ENCODE results near the gene ITSN1.
"Not testable (repeated sequence)": the region's sequence is repeated elsewhere in the genome, so short reads cannot be mapped to it uniquely, and the experiment has no call there.

ITSN1 gene

DNA sequence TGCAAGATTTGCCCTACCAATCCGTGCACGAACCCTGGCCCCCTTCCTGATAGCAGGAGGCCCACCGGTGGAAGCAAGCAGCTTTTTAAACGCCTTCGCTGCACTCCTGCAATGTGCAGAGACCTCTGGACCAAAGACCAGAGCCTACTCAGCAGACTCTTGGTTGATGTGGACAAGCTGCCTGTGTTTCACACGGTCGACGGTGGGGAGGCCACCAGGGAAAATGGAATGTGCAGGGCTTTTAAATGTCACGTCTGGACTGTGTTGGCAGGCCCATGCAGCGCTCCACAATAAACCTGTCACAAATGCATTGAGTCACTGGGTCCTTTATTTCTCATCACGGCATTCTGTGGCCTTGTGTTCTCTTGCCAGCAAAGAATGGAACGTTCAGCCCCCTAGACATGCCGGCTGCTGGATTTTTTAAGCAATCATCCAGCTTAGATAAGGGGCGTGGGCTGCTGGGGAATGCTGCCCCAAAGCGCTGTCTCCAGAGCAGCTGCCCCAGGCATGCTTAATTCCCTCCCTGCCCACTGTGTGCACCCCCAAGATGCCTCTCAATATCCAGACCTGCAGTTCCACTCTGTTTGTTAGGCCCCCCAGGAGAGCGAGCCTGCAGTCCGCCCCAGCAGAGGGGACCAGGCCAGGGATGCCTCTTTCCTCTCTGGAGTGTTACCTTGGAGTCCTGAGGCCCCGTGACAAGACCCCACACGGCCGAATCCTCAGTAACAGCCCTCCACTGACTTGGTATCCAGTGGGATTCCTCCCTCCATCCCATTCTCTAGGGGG is 202.0 kb downstream of the ITSN1 start:
- no peak for DNase-seq

DNA sequence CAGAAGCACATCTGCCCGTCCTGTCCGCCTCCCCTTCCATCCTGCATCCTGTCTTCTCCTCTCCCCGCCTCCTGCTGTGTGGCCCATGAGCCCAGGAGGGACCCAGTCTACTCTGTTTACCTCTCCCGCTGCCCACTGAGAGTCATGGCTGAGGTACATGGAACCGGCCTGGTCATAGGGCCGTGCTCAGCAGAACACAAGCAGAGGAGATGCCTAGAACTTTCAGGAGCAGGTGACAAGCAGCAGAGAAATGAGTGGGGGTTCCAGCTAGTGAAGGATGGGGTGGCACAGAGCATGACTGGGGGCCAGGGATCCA is 202.5 kb downstream of the ITSN1 start:
- DNase-seq = no peak

DNA sequence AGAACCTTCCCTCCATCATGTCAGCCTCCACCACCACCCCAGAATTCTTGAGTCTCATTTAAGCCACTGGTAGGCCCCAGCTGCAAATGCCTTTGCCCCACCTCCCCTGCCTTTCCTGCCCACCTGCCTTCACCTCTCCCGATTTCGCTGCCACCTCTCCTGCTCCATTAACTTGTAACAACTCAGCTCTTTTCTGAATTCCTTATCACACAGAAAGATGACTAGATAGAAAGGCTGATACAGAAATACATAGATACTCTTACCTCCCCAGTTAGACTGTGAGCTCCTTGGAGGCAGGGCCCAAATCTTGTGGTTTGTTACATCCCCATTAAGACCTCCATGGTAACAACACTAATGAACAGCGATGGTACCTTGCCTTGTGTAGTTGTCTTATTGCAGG is 203.8 kb downstream of the ITSN1 start:
- DNase-seq = no peak

DNA sequence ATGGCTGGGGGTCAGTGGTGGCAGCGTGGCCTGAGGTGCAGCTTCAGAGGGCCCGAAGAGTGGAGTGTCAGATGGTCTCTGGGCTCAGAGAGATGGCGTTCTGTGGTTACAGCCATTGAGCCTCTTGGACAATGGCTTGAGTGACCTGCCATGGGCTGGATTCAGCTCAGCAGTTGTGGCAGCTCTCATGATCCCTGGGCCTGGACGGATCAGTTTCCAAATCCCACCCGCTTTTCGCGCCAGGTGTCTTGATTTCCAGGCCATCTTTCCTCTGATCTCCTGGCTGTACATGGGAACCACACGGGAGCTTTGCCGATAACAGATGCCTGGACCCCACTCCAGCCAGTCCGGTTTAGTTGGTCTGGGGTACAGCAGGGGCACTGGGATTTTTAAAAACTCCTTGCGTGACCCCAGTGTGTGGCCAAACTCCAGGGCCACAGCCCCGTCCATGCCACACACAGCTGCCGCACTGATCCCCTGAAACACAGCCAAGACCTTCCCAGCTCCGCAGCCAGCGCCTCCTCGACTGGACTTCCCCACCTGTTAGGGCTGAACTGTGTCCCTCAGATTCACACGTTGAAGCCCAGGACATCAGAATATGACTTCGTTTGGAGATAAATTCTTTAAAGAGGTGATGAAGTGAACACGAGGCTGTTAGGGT is 205.4 kb downstream of the ITSN1 start:
- DNase-seq = no peak

DNA sequence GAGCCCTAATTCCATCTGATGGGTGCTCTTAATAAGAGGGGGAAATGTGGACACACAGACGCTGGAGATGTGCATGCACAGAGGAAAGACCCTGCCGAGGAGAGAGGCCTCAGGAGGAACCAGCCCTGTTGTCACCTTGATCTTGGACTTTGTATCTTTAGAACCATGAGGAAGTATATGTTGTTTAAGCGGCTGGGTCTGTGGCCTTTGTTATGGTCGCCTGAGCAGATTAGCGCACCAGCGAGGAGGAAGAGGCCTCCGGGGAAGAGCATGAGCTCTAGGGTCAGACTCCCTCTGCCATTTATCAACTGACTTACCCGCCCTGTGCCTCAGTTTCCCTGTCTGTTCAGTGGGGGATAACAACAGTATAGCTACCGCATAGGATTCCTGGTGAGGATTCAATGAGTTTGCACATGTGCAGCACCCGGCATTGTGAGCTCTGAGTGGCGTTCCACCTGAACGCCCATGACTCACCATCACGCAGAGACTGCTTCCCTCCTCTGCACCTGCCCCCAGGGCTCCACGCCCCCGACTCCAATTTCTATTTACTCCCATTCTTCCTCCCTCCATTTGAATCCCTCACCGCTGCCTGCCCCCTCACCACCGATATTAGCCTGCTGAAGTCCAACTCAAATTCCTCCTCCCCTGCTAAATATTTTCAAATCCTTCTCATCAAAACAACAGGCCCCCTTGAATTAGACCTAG is 206.1 kb downstream of the ITSN1 start:
- DNase-seq = no peak

DNA sequence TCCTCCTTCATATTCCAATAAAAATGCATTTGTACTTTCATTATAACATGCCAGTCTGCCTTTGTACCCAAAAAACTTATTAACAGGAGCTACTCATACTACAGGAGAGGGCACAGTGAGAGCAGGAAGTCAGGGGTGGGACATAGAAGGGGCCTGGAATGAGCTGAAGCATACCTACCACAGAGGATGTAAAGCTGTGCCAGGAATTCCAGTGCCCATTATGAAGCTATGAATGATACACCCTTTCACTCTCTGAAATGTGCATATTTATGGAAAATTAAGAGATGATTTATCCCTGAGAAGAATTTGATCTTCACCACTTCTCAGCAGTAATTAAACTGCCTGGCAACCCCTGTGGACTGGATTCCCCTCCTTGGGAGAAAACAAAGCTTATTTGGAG is 207.5 kb downstream of the ITSN1 start:
- DNase-seq = no peak

DNA sequence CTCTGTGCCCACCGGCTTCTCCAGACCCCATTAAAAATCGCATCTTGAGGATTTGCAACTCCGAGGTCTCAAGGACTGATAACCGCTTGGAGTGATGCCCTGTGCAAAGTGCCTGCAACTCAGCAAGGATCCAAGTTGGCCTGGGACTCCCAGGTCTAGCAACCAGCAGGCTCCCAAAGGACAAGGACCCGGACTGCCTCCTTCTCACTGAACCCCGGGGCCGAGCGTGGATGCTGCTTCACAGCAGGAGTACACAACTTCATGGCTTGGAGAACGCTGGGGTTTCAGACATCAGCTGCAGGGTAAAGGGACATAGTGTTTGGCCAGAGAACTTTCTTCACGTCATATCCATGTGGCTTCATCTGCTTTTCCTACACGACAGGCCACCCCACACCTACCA is 208.1 kb downstream of the ITSN1 start:
- no peak for DNase-seq

DNA sequence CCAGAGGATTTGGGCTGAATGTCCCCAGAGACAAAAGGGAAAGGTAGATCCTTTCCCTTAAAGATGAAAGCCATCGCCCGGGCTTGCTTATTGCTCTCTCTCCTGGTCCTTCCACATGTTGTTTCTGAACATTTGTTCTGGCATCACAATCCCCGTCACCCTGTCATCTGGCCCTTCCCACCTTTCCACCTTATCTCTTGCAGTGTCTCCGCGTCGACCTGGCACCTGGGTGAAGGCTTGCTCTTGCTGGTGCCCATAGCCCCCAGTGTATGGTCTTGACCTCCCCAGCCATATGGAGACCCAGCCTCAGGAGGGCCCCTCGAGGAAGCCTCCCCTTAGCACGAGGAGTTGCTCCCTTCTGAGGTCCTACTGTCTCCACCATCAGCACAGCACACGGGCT is 208.7 kb downstream of the ITSN1 start:
- DNase-seq = no peak

DNA sequence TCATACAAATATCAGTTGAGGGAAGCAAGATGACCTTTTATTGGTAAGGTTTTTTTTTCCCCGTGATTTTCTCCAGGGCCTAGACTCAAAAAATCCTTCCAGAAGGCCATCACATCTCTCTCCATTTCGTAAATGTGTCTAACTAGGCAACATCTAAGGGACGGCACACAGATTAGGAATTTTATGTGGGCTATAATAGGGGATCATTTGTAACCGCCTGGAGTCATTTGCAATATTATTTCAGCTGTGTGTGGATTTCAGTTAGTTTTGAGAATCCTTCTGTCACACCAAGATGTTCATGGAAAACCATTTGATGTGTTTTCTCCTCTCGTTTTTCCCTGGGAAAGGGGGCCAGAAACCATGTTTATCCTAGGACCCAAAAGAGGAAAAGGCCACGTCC is 210.2 kb downstream of the ITSN1 start:
- DNase-seq = no peak

DNA sequence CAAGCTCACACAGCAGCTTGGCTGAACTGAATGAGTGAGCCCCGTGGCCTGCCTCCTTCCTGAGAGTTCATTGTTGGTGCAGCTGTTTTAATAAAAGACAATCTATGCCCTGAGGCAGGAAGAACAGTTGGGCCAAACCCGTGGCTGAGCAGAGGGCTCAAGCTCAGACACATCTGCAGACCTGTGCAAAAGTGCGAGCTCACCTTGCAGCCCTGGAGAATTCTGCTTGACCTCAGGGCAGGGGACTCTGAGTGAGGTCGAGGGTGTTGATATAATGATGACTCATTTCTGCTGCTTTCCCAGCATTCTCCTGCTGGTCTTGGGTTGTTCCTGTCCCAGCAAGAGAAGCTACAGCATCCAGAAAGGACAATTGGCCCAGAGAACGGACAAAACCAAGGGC is 212.3 kb downstream of the ITSN1 start:
- no peak for DNase-seq

DNA sequence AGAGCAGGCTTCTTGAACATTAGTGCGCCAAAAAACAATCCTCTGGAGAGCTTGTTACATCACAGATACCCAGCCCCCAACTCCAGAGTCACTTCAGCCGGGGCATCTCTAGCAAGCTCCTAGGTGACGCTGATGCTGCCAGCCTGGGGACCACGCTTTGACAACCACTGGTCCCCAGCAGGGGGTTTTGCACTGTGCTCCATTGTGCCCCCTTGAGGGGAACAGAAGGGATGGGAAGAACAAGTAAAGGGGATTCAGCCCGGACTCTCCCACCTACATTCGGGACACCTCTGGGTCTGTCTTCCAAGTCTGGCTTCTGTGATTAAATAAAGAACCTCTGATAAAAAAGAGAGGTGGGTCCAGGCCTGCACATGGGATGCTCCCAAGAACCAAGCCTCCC is 212.9 kb downstream of the ITSN1 start:
- no peak for DNase-seq

DNA sequence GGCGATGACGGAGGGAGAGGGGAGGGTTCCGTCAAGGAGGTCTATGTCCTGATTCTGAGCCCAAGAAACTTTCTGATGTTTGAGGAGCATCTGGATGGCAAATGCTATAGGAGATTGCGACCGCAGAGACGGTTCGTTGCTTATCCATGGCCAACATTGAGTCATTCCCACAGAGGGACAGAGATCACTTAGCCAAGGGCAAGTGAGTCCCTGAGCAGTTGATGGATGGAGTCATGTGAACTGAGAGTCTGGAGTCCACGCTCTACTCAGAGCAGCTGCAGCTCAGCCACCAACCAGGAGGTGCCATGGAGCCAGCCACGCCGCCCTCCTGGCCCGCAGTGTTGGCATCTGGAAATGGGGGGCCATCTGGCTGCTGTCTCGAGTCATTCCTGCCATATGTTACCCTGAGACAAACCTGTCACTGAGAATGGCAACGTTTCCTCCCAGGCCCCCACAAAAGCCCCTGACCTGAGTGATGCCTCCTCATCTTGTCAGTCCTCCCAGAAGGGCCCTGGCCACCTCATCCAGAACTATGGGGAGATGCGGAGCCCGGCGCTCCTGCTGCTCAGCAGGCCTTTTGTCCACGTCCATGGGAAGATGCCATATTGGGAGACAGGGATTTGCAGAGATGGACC is 214.7 kb downstream of the ITSN1 start:
- no peak for DNase-seq

DNA sequence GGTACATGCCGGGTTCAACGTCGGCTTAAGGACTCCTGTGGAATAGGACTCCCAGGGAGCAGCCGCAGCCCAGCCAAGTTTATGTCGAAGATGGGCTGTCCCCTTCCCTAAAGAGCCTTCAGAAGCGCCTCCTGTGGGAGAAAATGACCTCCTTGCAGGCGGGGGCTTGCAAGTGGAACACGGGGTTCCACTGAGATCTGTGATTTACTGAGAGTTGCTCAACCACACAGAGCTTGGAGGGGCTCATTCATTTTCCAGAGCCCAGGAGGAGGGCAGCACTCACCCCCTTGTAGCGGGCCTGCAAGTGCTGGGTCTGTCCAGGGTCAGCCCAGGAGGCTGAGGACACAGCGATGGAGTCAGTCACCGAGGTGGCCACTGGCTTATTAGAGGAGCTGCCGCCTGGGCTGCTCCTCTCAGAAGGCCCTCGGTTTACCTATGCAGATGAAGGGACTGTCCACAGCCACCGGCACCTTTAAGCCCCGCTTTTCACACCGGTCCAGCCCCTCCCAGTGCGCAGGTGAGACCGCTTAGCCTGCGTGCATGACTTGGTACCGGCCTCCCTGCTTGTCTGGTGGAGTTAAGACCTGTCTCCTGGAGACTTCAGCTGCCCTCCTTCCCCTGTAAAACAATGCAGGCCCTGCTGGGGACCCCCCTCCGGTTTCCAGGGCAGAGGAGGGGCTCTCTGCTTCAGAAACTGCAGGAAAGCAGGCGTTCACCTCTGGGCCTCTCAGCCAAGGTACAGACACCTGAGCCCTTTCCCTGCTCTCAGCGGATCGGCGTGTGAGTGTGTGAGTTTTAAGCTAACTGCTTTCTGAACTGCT is 215.8 kb downstream of the ITSN1 start:
- no peak for DNase-seq

DNA sequence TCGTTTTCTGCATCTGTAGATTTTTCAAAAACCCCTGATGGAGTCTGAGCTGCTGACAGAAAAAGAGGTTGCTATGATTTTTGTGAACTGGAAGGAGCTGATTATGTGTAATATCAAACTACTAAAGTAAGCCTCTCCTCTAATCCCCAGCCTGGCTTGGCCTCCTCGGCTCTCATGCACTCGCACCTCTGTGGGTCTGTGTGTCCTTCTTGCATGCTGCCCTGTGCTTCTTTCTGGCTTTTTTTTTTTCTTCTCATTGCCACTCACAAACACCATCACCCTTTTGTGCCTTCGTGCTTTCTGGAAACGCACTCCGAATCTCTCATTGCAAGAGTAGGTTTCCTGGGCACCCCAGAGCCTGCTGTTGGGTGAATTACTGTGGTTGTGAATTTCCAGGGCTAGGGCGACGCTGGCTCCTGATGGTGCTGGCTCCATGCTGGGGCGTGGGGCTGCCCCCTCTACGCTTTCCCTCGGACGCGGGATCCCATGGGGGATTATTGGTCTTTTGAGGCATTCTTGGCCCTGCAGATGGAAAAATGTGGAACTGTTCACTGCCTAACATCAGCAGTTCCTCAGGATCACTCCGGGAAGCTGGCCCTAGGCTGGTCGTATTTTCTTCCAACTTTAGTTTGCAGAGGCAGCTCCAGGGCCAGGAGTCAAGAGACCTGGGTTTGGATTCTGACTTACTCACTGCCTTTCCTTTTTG is 216.5 kb downstream of the ITSN1 start:
- no peak for DNase-seq

DNA sequence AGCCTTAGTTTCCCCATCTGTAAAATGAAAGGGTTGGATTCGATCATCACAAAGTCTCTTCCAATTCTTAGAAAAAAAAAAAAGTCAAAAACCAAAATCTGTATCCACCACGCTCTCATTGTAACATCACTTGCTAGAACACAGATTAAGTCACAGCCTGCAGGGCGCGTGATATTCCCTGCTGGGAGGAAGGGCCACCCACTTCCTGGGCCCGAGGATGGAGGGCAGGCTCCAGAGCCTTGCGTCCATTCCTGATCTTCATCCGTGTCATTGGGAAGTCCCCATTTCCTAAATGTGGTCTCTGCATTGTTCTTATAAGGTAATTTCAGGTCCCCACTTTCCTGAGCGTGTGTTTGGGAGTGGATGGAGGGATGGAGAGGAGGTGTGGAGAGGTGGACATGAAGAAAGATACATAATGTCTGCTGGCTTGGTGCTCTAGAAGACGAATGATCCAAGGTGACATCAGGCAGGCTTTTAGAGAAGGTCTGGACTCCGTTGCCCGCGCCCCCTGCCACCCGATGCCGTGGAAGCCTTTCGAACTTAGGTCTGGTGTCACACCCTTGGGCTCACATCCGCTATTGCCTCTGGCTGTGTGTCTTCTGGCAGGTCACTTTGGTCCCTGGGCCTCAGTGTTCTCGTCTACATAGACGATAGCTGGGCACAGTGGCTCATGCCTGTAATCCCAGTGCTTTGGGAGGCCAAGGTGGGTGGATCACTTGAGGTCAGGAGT is 217.2 kb downstream of the ITSN1 start:
- no peak for DNase-seq

DNA sequence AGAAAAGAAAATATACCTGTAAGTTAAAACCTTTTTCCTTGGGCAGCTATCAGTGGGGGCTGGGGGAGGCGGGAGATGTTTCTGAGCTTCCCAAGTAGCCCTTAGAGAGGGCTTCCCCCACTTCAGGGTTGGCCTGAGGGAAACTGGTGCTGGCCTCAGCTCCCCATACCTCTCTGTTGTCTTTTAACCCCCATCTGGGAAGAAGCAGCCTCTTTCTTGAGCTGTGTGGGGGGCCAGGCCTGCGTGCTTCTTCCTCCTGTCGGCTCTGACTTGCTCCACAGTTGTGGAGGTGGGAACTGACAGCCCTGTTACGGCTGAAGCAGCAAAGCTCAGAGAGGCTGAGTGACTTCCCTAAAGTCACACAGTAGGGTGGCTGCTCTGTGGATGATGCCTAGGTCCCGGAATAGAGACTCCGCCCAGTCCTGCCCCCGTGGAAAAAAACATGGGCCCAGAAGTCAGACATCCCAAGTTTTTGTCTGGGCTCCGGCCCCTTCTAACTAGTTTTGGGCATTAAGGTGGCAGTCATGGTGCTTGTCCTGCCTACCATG is 218.1 kb downstream of the ITSN1 start:
- DNase-seq = no peak

DNA sequence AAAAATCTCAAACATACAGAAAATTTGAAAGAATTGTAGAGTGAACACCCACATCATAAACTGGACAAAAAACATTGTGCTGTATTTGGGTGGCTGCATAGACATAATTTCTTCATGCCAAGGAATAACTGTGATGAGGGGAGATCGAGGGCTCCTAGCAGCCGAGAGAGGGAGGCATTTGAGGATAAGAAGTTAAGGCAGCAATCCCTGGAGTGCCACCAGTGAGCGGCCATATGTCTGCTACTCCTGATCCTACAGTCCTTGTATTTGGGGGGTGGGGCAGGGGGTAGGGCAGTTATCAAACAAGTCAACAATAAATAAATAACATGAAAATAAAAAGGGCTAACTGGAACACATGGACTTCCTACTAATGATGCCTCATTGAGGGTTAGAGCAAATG is 218.8 kb downstream of the ITSN1 start:
- no peak for DNase-seq

DNA sequence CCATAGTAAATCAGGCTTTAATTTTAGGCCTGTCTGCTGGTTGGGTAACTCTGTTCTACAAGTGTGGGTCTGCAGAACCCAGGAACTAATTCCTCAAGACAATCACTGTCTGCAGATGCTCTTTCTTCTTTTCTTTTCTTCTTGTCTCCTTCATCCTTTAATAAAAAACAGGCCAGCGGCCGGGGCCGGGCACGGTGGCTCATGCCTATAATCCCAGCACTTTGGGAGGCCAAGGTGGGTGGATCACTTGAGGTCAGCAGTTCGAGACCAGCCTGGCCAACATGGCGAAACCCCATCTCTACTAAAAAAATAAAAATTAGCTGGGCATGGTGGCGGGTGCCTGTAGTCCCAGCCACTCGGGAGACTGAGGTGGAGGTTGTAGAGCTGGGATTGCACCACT is 220.9 kb downstream of the ITSN1 start:
- DNase-seq = not testable (repeated sequence)

DNA sequence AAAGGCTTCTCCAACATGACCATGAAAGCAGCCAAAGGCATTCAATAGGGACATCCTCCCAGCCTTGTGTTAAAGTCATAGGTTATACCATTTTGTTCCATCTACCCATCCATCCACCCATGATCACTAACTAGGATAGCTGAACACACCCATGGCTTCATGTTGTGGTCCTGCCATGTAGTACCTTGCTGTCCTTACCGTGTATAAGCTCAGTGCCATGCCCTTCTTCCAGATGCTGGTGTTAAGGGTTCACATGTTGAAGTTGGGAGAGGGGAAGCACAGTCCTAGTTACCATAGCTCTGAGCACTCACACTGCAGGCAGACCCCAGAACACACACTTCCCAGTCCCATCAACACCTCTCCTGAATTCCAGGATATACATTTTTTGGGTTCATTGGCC is 221.8 kb downstream of the ITSN1 start:
- no peak for DNase-seq

DNA sequence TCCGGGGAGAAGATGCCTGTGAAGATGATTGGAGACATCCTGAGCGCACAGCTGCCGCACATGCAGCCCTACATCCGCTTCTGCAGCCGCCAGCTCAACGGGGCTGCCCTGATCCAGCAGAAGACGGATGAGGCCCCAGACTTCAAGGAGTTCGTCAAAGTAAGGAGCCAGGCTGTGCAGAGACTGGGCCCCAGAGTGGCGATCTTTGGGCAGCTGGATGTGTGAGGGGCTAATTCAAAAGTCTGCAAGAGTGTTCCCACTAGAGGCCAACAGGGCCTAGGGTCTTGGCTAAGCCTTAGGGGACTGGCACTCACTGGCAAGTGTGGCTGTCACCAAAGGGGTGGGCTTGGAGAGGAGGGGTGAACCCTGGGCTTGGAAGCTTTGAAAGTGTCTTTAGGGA is 222.9 kb downstream of the ITSN1 start:
- no peak for DNase-seq

DNA sequence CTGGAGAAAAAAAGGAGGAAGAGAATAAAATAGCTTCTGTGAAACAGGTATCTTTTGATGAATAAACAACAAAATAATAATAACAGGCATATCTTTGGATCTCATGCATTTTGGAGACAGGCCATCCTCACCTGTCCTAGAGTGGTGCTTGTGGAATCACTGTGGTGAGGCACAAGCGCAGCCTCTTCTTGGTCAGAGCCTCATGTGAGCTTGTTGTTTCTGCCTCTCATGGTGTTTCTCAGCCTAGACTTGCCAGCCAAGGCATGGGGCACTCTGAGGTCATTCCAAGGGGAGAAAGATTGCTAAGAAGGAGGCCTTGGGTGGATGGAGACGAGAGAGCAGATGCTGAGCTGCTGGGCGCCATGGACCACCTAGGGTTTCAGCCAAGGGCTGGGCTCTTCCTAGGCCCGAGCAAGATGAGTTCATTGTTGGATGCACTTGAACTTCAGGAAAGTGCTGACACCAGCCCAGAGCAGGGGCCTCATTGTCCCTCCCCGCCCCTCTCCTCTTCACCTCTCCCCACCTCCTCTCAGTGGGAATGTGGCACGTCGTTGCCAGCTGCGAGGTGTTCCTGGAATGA is 223.8 kb downstream of the ITSN1 start:
- DNase-seq = no peak

Data from T-helper 2 cell (primary cell).